Measurements from ENCODE around the gene SCLY. TPM values are rescaled to one million over a fixed set of nuclear protein-coding genes. Genes with fewer than 3 reads are reported as not detected.

The SCLY gene
- total RNA-seq, 1 experiment from 2014 or later, result 28.7 TPM

DNA sequence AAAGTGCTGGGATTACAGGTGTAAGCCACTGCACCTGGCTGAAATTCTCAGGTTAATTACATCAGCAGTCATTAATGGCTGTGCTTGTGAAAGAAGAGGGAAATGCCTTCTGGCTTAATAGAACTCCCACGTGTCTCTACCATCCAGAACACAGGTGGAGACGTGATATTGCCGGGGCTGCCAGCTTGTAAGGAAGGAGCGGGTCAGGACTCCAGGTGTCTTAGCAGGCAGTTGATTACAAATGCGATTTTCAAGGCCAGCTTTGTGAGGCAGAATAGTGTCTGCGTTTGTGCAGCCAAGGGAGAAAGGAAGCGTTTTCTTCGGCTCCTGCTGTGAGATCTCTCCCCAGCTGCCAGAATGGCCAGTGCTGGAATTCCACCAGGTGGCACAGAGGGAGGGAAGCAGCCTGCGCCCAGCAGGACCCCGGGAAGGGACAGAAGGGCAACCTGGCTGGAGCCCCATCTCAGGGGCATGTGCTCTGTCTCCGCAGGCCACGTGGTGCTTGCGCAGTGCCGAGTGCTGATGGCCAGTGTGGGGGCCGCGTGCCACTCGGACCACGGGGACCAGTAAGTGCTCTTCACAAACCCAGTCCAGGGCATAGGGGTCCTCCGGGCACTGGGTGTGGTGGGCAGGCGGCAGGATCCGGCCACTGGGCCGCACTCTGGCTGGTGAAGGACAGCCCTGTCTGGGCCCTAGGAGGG, 35.7 kb downstream of the SCLY start:
- Histone ChIP-seq H3K9ac (ENCODE audit: low read length) (no peak overlapping the region), H3K27me3 (ENCODE audit: insufficient read depth, low read length) (no peaks in the 10 kb centered on the region), H3K27ac (ENCODE audit: low read depth, low read length) (no peak overlapping the region), H3K9me2 (ENCODE audit: insufficient read depth) (no peaks in the 10 kb centered on the region), H3K79me2 (ENCODE audit: insufficient read depth, low read length) (no peaks in the 10 kb centered on the region), H3K4me3 (replicated peaks in 1 of 2; ENCODE audit: low read depth in 1 of 2, low read length in 2 of 2) (no peak overlapping the region), H3K9me3 (ENCODE audit: control insufficient read depth in 1 of 2, insufficient read depth in 1 of 2, low read depth in 1 of 2, low read length in 2 of 2) (no peaks in the 10 kb centered on the region), H4K20me1 (ENCODE audit: insufficient read depth) (no peaks in the 10 kb centered on the region), H2AFZ (ENCODE audit: low read depth, low read length, poor library complexity, severe bottlenecking) (no peak overlapping the region), H3K4me1 (ENCODE audit: control insufficient read depth in 1 of 2, insufficient read depth in 2 of 2, low read length in 2 of 2) (peaks cover 6 to 15% of the 10 kb centered on the region in 2 experiments; a peak in 3 of 4 replicates), H3K4me2 (ENCODE audit: low read length) (no peak overlapping the region), H3K36me3 (ENCODE audit: control insufficient read depth in 1 of 2, insufficient read depth in 2 of 2, low read length in 2 of 2) (no peaks in the 10 kb centered on the region)
- no peak for DNase-seq (ENCODE audit: low read depth, low spot score)
- ATAC-seq, result no peak
- CTCF ChIA-PET, result no interaction called here
- no TSS peak for BruUV-seq (replicated peaks)
- POLR2A ChIA-PET, result no interaction called here
- RAD21 ChIA-PET (ENCODE audit: low non-redundant PET in 1 of 2, low total read pairs in 2 of 2, uncharacterized antibody in 2 of 2, unreplicated experiment in 2 of 2), result no interaction called here
- TF ChIP-seq JUND (IDR thresholded peaks at IDR 0.05), result no peak
- TF ChIP-seq POLR2A (IDR thresholded peaks at IDR 0.05; ENCODE audit: borderline replicate concordance, extremely low read depth, insufficient read depth, insufficient read length), result no peak
- no peak for TF ChIP-seq CBX3 (IDR thresholded peaks at IDR 0.05; ENCODE audit: low read depth)
- no peak for TF ChIP-seq SIN3A (IDR thresholded peaks at IDR 0.05; ENCODE audit: low read depth)
- TF ChIP-seq, protein P1, sequence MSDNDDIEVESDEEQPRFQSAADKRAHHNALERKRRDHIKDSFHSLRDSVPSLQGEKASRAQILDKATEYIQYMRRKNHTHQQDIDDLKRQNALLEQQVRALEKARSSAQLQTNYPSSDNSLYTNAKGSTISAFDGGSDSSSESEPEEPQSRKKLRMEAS (IDR thresholded peaks at IDR 0.05), result no peak
- TF ChIP-seq FOSL1 (IDR thresholded peaks at IDR 0.05; ENCODE audit: low read depth), result no peak
- TF ChIP-seq ZNF274 (IDR thresholded peaks at IDR 0.05; ENCODE audit: low read depth, low read length), result no peak
- no peak for TF ChIP-seq SRF (IDR thresholded peaks at IDR 0.05; ENCODE audit: low read depth)
- no peak for TF ChIP-seq YY1 (IDR thresholded peaks at IDR 0.05; ENCODE audit: extremely low read depth, insufficient replicate concordance, low read depth, low read length)
- TF ChIP-seq, protein P2, sequence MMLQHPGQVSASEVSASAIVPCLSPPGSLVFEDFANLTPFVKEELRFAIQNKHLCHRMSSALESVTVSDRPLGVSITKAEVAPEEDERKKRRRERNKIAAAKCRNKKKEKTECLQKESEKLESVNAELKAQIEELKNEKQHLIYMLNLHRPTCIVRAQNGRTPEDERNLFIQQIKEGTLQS (IDR thresholded peaks at IDR 0.05), result no peak
- TF ChIP-seq EZH2phosphoT487 (IDR thresholded peaks at IDR 0.05; ENCODE audit: borderline replicate concordance), result no peak
- TF ChIP-seq, protein P3, sequence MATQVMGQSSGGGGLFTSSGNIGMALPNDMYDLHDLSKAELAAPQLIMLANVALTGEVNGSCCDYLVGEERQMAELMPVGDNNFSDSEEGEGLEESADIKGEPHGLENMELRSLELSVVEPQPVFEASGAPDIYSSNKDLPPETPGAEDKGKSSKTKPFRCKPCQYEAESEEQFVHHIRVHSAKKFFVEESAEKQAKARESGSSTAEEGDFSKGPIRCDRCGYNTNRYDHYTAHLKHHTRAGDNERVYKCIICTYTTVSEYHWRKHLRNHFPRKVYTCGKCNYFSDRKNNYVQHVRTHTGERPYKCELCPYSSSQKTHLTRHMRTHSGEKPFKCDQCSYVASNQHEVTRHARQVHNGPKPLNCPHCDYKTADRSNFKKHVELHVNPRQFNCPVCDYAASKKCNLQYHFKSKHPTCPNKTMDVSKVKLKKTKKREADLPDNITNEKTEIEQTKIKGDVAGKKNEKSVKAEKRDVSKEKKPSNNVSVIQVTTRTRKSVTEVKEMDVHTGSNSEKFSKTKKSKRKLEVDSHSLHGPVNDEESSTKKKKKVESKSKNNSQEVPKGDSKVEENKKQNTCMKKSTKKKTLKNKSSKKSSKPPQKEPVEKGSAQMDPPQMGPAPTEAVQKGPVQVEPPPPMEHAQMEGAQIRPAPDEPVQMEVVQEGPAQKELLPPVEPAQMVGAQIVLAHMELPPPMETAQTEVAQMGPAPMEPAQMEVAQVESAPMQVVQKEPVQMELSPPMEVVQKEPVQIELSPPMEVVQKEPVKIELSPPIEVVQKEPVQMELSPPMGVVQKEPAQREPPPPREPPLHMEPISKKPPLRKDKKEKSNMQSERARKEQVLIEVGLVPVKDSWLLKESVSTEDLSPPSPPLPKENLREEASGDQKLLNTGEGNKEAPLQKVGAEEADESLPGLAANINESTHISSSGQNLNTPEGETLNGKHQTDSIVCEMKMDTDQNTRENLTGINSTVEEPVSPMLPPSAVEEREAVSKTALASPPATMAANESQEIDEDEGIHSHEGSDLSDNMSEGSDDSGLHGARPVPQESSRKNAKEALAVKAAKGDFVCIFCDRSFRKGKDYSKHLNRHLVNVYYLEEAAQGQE (IDR thresholded peaks at IDR 0.05; ENCODE audit: low read depth), result no peak
- TF ChIP-seq CEBPB (IDR thresholded peaks at IDR 0.05; ENCODE audit: low read depth), result no peak
- no peak for TF ChIP-seq RAD21 (IDR thresholded peaks at IDR 0.05; ENCODE audit: low read depth)
- intact Hi-C loops (cut with micrococcal nuclease), result no loop called here
